HEK293 (cell line): ENCODE data around the gene GP2.

Experiments used
- CTCF ChIA-PET: fragments of 350-600 bp; formaldehyde crosslinking; extraction: SDS; loops from one replicate; lab custom pipeline; 2021; ENCODE audit warnings: antibody characterized with exemption; lab: Yijun Ruan, JAX
- POLR2A ChIA-PET: fragments of 300-600 bp; formaldehyde crosslinking; extraction: SDS; loops from one replicate; lab custom pipeline; 2020; ENCODE audit warnings: antibody characterized with exemption, inconsistent platforms; lab: Yijun Ruan, JAX
- H3K27ac ChIP-seq: fragments of 200-500 bp; sonication (Bioruptor generic); 2 replicates; pipeline ENCODE4 v1.5.1; 2014; ENCODE audit warnings: low read depth, low read length, control low read depth, inconsistent platforms; ENCODE audit errors: extremely low read depth
- H3K36me3 ChIP-seq, 2 experiments: fragments of 200-500 bp in 1 of 2; sonication (Bioruptor generic) in 1 of 2; 1 replicate in 1 of 2; 2 replicates in 1 of 2; pipeline ENCODE4 v1.5.1; 2014 to 2017; ENCODE audit warnings: inconsistent platforms in 2 of 2, low read length in 2 of 2; ENCODE audit not compliant: control insufficient read depth in 2 of 2, insufficient read depth in 1 of 2
- H3K4me1 ChIP-seq: fragments of 200-500 bp; sonication (Bioruptor generic); 2 replicates; pipeline ENCODE4 v1.5.1; 2014; ENCODE audit warnings: mild to moderate bottlenecking, low read length, inconsistent platforms; ENCODE audit not compliant: control insufficient read depth, insufficient read depth
- H3K4me3 ChIP-seq: 2 replicates; pipeline ENCODE4 v1.5.1; 2011; ENCODE audit warnings: low read depth, mild to moderate bottlenecking, control low read depth, low read length, moderate library complexity
- H3K9me3 ChIP-seq: fragments of 200-500 bp; sonication (Bioruptor generic); 2 replicates; pipeline ENCODE4 v1.5.1; 2014; ENCODE audit warnings: low read depth, low read length, inconsistent platforms; ENCODE audit not compliant: control insufficient read depth, insufficient read depth
- BCL11A ChIP-seq: fragments of 450-650 bp; formaldehyde crosslinking; IDR thresholded peaks from 2 replicates; pipeline ENCODE4 v1.5.1; 2016; ENCODE audit warnings: low read depth, missing biosample characterization, missing genetic modification characterization
- GLI4 ChIP-seq: fragments of 450-650 bp; formaldehyde crosslinking; IDR thresholded peaks from 2 replicates; pipeline ENCODE4 v1.5.1; 2016; ENCODE audit warnings: missing biosample characterization, missing genetic modification characterization
- HOXC10 ChIP-seq: sonication (generic); formaldehyde crosslinking; IDR thresholded peaks from 2 replicates; pipeline ENCODE4 v1.8.1; 2023; ENCODE audit warnings: mild to moderate bottlenecking, missing genetic modification reagents
- PRDM2 ChIP-seq: fragments of 450-650 bp; formaldehyde crosslinking; IDR thresholded peaks from 2 replicates; pipeline ENCODE4 v1.5.1; 2016; ENCODE audit warnings: missing biosample characterization, missing genetic modification characterization, borderline replicate concordance
- SCRT1 ChIP-seq: fragments of 450-650 bp; formaldehyde crosslinking; IDR thresholded peaks from 2 replicates; pipeline ENCODE4 v1.5.1; 2016; ENCODE audit warnings: missing biosample characterization, missing genetic modification characterization, borderline replicate concordance
- ZBTB1 ChIP-seq: fragments of 450-650 bp; formaldehyde crosslinking; IDR thresholded peaks from 2 replicates; pipeline ENCODE4 v1.5.1; 2016; ENCODE audit warnings: missing biosample characterization, missing genetic modification characterization
- ZNF155 ChIP-seq: fragments of 450-650 bp; formaldehyde crosslinking; IDR thresholded peaks from 2 replicates; pipeline ENCODE4 v1.5.1; 2016; ENCODE audit warnings: missing biosample characterization, missing genetic modification characterization
- ZNF169 ChIP-seq: fragments of 450-650 bp; formaldehyde crosslinking; IDR thresholded peaks from 2 replicates; pipeline ENCODE4 v1.5.1; 2016; ENCODE audit warnings: missing biosample characterization, missing genetic modification characterization
- ZNF184 ChIP-seq: fragments of 450-650 bp; IDR thresholded peaks from 2 replicates; pipeline ENCODE4 v1.5.1; 2018; ENCODE audit warnings: missing biosample characterization, mild to moderate bottlenecking, missing genetic modification characterization
- ZNF24 ChIP-seq: fragments of 450-650 bp; formaldehyde crosslinking; IDR thresholded peaks from 2 replicates; pipeline ENCODE4 v1.5.1; 2016; ENCODE audit warnings: missing biosample characterization, missing genetic modification characterization
- ZNF354C ChIP-seq: fragments of 450-650 bp; formaldehyde crosslinking; IDR thresholded peaks from 2 replicates; pipeline ENCODE4 v1.5.1; 2016; ENCODE audit warnings: missing biosample characterization, missing genetic modification characterization, low read depth, borderline replicate concordance
- ZNF362 ChIP-seq: fragments of 450-650 bp; formaldehyde crosslinking; IDR thresholded peaks from 2 replicates; pipeline ENCODE4 v1.5.1; 2016; ENCODE audit warnings: missing biosample characterization, missing genetic modification characterization
- ZNF404 ChIP-seq: fragments of 450-650 bp; formaldehyde crosslinking; IDR thresholded peaks from 2 replicates; pipeline ENCODE4 v1.5.1; 2017; ENCODE audit warnings: missing biosample characterization, missing genetic modification characterization
- ZNF423 ChIP-seq: fragments of 450-650 bp; formaldehyde crosslinking; IDR thresholded peaks from 2 replicates; pipeline ENCODE4 v1.5.1; 2016; ENCODE audit warnings: missing biosample characterization, missing genetic modification characterization
- ZNF48 ChIP-seq: fragments of 450-650 bp; formaldehyde crosslinking; IDR thresholded peaks from 2 replicates; pipeline ENCODE4 v1.5.1; 2016; ENCODE audit warnings: missing biosample characterization, missing genetic modification characterization
- ZNF530 ChIP-seq: fragments of 450-650 bp; formaldehyde crosslinking; IDR thresholded peaks from 2 replicates; pipeline ENCODE4 v1.5.1; 2016; ENCODE audit warnings: low read depth, missing biosample characterization, missing genetic modification characterization
- ZNF621 ChIP-seq: fragments of 450-650 bp; formaldehyde crosslinking; IDR thresholded peaks from 2 replicates; pipeline ENCODE4 v1.5.1; 2017; ENCODE audit warnings: missing biosample characterization, missing genetic modification characterization
- ZNF626 ChIP-seq: fragments of 450-650 bp; sonication (Bioruptor Pico); formaldehyde crosslinking; IDR thresholded peaks from 2 replicates; pipeline ENCODE4 v1.5.1; 2018; ENCODE audit warnings: missing biosample characterization, missing genetic modification characterization, inconsistent platforms
- ZNF658 ChIP-seq: fragments of 450-650 bp; formaldehyde crosslinking; IDR thresholded peaks from 2 replicates; pipeline ENCODE4; 2016; ENCODE audit warnings: missing biosample characterization, missing genetic modification characterization
- ZNF692 ChIP-seq: fragments of 450-650 bp; formaldehyde crosslinking; IDR thresholded peaks from 2 replicates; pipeline ENCODE4 v1.5.1; 2016; ENCODE audit warnings: missing biosample characterization, missing genetic modification characterization
- ZNF76 ChIP-seq: fragments of 450-650 bp; formaldehyde crosslinking; IDR thresholded peaks from 2 replicates; pipeline ENCODE4; 2016; ENCODE audit warnings: low read depth, missing biosample characterization, missing genetic modification characterization, borderline replicate concordance
- ZNF792 ChIP-seq: fragments of 450-650 bp; formaldehyde crosslinking; IDR thresholded peaks from 2 replicates; pipeline ENCODE4 v1.5.1; 2016; ENCODE audit warnings: missing biosample characterization, missing genetic modification characterization
- ZSCAN16 ChIP-seq: fragments of 450-650 bp; formaldehyde crosslinking; IDR thresholded peaks from 2 replicates; pipeline ENCODE4 v1.5.1; 2016; ENCODE audit warnings: missing biosample characterization, missing genetic modification characterization

The GP2 gene

GRCh38 chr16:20320178-20320577 lies 7.1 kb downstream of the GP2 start (continued):
- TF ChIP-seq PRDM2 (tag by site-specific recombination) (no peak), SCRT1 (tag by site-specific recombination) (no peak), ZNF404 (tag by site-specific recombination) (no peak), ZNF354C (tag by site-specific recombination) (no peak)

GRCh38 chr16:20319406-20319805 lies 7.9 kb downstream of the GP2 start:
- CTCF ChIA-PET: interaction anchor here (1.3 kb wide), 1 partner anchor 19 kb away, joined by 8 read pairs; no protein-coding TSS in a partner anchor
- H3K36me3 ChIP-seq: no peaks in the 10 kb centered on the region
- no peak for TF ChIP-seq ZNF621 (tag by site-specific recombination)
- TF ChIP-seq ZNF48 (tag by site-specific recombination): no peak
- no peak for TF ChIP-seq ZNF24
- no peak for TF ChIP-seq BCL11A (tag by site-specific recombination)
- no peak for TF ChIP-seq HOXC10
- no peak for TF ChIP-seq ZNF792 (tag by site-specific recombination)
- no peak for TF ChIP-seq ZNF692 (tag by site-specific recombination)
- no peak for TF ChIP-seq ZSCAN16 (tag by site-specific recombination)
- TF ChIP-seq ZNF530: no peak
- TF ChIP-seq ZNF423: no peak
- TF ChIP-seq ZBTB1 (tag by site-specific recombination): no peak
- TF ChIP-seq, all 188 proteins: peak for 0
- Histone ChIP-seq H3K27ac (no peak overlapping the region), H3K4me1 (no peaks in the 10 kb centered on the region), H3K9me3 (no peaks in the 10 kb centered on the region), H3K4me3 (no peak overlapping the region)
- POLR2A ChIA-PET: no interaction called here

GRCh38 chr16:20318437-20318836 lies 8.9 kb downstream of the GP2 start:
- Histone ChIP-seq H3K36me3 (no peaks in the 10 kb centered on the region), H3K4me3 (no peak overlapping the region), H3K9me3 (no peaks in the 10 kb centered on the region), H3K4me1 (no peaks in the 10 kb centered on the region), H3K27ac (no peak overlapping the region)
- TF ChIP-seq ZNF658 (tag by site-specific recombination): no peak
- no peak for TF ChIP-seq GLI4 (tag by site-specific recombination)
- TF ChIP-seq ZNF362 (tag by site-specific recombination): no peak
- TF ChIP-seq ZNF692 (tag by site-specific recombination): no peak
- TF ChIP-seq ZNF354C (tag by site-specific recombination): no peak
- no peak for TF ChIP-seq ZNF626 (tag by site-specific recombination)
- TF ChIP-seq ZNF155 (tag by site-specific recombination): no peak
- TF ChIP-seq ZNF169 (tag by site-specific recombination): no peak
- TF ChIP-seq ZNF76 (tag by site-specific recombination): no peak
- TF ChIP-seq ZNF184: no peak
- ChIA-PET CTCF (no interaction called here), POLR2A (no interaction called here)
